DOHH2 (cell line): ENCODE measurements around the gene PYURF.

Experiments used
- EZH2phosphoT487 ChIP-seq: fragments of 200-600 bp; sonication (generic); IDR thresholded peaks from 2 replicates; pipeline ENCODE4 v1.6.1; 2017; ENCODE audit warnings: borderline replicate concordance, mild to moderate bottlenecking, antibody characterized with exemption, low read length, moderate library complexity, mixed read lengths
- TF ChIP-seq, protein P1 (sequence below): fragments of 200-600 bp; sonication (generic); IDR thresholded peaks from one replicate; pipeline ENCODE4 v1.5.1; 2014; ENCODE audit warnings: antibody characterized with exemption, mild to moderate bottlenecking, low read depth, low read length; ENCODE audit not compliant: poor library complexity, severe bottlenecking

DNA sequence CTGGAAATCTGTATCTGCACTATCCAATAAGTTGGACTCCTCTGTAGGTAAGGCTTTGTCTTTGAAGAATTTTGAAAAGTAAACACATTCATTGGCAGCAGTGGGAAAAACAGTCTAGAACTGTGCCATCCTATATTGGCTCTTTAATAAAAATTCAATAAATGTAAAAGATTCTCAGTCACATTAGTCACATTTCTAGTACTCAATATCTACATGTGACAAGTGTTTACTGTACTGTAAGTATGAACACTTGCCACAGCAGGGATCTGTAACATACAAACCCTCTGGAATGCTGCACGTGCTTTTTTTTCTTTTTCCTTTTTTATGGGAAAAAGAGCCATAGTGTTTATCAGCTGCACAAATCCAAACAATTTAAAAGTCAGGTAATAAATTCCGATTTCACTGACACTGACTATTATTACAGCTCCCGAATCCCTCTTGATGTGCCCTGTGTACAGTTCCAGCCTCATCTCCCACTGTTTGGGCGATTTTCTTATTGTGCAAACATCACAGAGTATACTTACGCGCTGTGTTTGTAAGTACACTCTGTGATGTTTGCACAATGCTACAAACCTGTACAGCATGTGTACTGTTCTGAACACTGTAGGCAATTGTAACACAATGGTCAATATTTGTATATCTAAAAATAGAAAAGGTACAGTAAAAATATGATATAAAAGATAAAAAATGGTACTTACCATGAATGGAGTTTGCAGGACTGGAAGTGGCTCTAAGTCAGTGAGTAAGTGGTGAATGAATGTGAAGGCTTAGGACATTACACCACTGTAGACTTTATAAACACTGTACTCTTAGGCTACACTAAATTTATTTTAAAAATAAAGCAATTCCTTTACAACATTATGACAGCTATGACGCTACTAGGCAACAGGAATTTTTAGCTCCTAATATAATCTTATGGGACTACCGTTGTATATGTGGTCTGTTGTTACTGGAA lies 8.7 kb downstream of the PYURF start:
- TF ChIP-seq, protein P1, sequence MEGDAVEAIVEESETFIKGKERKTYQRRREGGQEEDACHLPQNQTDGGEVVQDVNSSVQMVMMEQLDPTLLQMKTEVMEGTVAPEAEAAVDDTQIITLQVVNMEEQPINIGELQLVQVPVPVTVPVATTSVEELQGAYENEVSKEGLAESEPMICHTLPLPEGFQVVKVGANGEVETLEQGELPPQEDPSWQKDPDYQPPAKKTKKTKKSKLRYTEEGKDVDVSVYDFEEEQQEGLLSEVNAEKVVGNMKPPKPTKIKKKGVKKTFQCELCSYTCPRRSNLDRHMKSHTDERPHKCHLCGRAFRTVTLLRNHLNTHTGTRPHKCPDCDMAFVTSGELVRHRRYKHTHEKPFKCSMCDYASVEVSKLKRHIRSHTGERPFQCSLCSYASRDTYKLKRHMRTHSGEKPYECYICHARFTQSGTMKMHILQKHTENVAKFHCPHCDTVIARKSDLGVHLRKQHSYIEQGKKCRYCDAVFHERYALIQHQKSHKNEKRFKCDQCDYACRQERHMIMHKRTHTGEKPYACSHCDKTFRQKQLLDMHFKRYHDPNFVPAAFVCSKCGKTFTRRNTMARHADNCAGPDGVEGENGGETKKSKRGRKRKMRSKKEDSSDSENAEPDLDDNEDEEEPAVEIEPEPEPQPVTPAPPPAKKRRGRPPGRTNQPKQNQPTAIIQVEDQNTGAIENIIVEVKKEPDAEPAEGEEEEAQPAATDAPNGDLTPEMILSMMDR = no peak
- TF ChIP-seq EZH2phosphoT487 = no peak
